SHP77 treated with DMSO at 0.1 percent for 48 hours (cell line): ENCODE data around the gene GINS2.

Experiments used
- DNase-seq: peaks from one replicate; lab custom pipeline; 2025; lab: John Stamatoyannopoulos, UW

The GINS2 gene

GRCh38 chr16:85667841-85668413, 20.8 kb downstream of the GINS2 start:
- no peak for DNase-seq

DNA sequence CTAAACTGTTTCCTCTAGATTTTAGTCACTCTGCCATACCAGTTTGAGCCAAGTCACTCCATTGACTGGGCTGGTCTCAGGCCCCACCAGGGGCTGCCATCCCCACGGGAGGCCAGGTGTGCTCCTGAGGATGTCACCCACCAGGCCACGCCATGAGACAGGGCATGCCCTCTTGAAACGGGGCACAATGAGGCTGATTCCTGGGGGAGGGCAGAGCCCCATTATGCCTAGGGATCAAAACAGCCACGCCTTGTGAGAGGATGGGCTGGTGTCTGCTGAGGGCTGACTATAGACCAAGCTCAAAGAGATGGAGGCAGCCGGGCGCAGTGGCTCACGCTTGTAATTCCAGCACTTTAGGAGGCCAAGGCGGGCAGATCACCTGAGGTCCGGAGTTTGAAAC, 21.5 kb downstream of the GINS2 start:
- DNase-seq: no peak

DNA sequence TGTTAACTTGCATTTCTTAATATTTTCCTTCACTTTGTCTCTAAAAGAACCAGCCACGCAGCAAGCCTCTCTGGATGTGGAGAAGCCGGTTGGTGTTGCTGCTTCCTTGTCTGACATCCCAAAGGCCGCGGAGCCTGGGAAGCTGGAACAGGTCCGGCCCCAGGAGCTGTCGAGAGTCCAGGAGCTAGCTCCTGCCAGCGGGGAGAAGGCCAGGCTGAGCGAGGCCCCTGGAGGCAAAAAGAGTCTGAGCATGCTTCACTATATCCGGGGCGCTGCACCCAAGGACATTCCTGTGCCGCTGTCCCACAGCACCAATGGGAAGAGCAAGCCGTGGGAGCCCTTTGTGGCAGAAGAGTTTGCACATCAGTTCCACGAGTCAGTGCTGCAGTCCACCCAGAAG, 22.8 kb downstream of the GINS2 start:
- no peak for DNase-seq

GRCh38 chr16:85665373-85665740, 23.4 kb downstream of the GINS2 start:
- no peak for DNase-seq

DNA sequence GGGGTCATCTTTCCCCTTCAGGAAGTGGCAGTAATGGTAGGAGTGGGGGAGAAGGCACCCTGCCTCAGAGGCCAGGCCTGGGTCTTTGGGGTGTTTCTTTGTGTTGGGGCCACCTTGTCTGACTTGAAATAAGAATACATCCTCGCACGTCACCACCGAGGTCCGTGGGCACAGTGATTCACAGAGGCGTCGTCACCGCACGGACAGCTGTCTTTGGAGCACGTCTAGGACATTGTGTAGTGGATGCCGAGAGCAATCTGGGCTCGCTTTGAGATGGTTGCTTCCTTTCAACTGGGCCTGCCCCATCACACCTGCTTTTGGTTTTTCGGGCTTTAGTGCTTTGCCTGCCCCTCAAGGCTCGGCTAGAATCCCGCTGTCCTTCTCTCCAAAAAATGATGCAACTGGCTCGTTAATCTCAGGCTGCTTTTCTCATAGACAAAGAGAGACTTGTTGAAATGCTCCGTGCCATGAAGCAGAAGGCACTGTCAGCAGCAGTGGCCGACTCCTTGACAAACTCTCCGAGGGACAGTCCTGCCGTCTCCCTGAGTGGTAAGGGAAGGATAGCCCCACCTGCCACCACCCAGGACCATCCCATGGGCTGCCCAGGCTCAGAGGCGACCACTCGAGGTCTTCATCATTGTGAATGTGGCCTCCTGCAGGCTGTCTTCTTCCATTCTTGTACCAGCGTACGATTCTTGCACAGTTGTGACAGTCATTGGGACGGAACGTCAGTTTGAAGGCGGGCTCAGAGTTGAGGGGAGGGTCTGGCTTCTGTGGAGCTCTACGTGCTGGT, 24.0 kb downstream of the GINS2 start:
- DNase-seq: no peak

- peak; percentile 76 for DNase-seq
Measured at GRCh38 chr16:85663891-85664321, 24.8 kb downstream of the GINS2 start.

GRCh38 chr16:85662976-85663830, 25.6 kb downstream of the GINS2 start:
- no peak for DNase-seq

DNA sequence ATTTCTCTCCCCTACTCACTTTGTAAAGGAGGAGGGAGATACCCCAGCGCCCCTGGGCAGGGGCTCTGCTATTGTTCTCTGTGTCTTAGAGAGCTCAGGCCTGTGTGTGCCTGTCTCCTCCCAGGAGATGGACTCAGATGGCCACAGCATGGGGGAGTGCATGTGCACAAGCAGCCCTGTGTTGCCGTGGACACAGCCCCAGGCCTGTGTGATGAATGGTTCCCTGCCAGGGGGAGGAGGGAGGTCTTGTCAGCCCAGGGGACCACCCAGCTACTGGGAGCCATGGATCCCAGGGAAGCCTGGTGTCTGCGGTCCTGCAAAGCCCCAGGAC, 26.3 kb downstream of the GINS2 start:
- DNase-seq: no peak

DNA sequence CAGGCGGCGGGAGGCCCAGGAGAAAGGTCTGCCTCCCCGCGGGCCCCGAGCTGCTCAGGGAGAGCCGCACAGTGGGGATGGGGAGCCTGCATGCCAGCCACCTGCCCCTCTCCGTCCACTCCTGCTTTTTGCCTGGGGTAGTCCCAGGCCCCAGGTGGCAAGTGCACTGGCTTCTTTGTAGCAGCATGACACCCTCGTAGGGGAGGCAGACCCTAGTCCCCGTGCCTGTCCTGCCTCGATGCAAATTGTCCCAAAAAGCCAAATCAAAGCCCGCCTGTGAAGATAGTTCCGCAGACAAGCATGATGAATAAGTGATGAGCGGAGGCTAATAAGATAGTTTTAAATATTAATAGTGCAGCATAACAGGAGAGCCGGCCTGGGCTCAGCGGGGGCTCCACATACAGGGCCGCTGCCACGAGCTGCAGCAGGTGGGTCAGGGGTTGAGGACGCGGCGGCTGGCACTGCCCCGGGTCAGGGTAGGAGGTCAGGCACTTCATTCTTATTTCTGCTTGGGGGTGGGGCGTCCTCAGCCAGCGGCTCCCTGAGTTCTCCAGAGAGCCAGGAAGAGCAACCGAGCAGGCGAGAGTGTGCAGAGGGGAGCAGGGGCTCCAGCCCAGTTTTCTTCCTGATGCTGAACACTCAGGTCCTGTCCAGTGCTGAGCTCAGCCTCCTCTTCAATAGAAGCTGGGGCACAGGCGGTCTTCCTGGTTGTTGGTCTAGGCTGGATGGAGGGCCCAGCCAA, 26.8 kb downstream of the GINS2 start:
- DNase-seq: no peak

DNA sequence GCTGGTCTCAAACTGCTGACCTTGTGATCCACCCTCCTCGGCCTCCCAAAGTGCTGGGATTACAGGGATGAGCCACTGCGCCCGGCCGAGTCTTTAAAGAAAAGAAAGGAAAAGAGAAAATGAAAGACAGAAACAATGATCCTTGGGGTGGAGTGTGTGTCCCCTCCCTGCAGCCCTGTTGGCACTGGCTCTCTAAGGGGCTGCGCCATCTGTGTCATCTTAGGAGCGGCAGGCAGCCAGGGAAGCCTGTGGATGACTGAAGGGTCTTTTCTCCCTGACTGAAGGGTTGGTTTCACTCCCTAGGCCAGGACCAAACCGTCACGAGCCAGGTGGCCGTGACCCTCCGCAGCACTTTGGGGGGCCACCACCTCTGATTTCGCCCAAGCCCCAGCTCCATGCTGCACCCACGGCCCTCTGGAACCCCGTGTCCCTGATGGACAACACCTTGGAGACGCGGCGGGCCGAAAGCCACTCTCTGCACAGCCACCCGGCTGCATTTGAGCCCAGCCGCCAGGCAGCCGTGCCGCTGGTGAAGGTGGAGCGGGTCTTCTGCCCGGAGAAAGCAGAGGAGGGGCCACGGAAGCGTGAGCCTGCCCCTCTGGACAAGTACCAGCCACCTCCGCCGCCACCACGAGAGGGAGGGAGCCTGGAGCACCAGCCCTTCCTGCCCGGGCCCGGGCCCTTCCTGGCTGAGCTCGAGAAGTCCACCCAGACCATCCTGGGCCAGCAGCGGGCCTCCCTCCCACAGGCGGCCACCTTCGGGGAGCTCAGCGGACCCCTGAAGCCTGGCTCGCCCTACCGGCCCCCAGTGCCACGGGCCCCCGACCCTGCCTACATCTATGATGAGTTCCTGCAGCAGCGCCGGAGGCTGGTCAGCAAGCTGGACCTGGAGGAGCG, 27.7 kb downstream of the GINS2 start:
- DNase-seq: no peak

DNA sequence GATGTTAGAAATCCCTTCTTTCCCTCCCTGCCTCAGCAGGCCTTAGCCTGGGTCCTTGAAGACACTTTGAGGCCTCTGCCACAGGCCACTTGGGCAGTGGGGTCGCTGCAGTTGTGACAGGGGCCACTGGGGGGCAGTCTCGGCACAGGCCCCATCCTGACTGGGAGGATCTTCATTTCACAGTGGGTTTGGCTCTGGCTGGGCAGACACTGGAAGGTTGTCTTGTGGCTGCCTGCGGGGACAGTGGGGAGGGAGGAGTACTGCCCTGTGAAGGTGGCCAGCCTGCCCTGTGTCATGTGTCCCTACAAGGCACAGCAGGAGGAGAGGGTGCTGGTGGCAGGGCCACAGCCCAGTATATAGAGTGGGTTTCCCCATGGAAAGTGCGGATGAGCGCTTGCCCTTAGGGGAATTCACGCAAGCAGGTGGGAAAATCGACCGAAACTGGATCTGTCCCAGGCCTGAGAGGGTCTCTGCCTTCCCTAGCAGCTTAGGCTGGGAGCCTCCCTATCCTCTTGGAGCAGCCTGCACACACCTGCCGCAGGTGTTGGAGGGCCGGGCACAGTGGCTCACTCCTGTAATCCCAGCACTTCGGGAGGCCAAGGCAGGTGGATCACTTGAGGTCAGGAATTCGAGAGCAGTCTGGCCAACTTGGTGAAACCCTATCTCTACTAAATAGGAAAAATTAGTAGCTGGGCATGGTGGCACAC, 28.8 kb downstream of the GINS2 start:
- peak; percentile 56 for DNase-seq

DNA sequence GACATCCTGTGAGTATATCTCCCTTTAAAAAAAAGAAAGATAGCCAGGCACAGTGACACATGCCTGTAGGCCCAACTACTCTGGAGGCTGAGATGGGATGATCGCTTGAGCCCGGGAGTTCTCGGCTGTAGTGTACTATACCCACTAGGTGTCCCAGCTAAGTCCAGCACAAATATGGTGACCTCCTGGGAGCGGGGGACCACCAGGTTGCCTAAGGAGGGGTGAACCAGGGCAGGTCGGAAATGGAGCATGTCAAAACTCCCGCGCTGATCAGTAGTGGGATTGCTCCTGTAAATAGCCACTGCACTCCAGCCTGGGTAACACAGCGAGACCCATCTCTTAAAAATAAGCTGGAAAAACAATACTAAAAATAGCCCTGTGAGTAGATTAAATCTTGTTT, 29.4 kb downstream of the GINS2 start:
- DNase-seq: no peak

DNA sequence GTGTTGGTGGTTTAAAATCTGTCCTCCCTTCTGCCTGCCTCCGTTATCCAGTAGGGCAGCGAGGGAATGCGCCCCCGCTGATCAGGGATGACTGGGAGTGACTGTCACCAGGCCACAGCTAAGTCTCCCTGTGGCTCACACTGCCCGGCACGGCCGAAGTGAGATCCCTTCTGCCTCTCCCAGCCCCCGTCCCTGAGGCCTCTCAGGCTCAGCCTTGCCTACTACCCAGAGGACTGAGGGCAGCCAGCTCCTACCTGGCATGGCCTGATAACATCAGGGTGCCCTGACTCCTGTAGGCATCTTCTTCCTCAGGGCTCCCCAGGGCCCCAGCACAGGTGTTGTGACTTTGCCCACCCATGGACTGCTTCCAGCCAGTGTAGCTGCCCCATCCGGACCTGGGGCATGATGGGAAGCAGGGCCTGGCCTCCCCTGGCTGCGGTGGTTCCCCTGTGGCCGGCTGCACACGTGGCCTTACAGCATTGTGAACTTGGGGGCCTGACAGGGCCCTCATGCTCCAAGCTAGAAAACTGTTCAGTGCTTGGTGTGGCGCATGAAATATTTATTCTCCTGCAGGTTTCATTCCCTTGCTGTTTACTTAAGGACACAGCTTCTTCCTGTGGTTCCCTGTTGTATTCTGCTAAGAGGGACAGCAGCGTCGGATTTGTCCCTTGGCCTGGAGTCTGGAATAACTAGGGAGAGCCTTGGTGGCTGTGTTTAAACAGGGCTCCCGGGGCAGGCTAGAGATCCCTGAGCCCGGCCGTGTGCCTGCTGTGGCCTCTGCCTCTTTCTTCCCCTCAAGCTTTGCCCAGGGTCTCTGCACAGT, 30.0 kb downstream of the GINS2 start:
- no peak for DNase-seq

GRCh38 chr16:85657996-85658395, 30.8 kb downstream of the GINS2 start:
- no peak for DNase-seq

DNA sequence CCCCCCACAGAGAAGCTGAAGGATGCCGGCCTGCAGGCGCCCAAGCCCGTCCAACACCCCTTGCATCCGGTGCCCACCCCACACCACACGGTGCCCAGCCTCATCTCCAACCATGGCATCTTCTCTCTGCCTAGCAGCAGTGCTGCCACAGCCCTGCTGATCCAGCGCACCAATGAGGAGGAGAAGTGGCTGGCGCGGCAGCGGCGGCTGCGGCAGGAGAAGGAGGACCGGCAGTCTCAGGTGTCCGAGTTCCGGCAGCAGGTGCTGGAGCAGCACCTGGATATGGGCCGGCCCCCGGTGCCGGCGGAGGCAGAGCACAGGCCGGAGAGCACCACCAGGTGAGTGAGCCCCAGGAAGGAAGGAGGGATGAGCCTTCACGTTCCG, 31.5 kb downstream of the GINS2 start:
- DNase-seq: no peak

- DNase-seq: no peak
Measured at GRCh38 chr16:85656351-85657266, 32.1 kb downstream of the GINS2 start.

DNA sequence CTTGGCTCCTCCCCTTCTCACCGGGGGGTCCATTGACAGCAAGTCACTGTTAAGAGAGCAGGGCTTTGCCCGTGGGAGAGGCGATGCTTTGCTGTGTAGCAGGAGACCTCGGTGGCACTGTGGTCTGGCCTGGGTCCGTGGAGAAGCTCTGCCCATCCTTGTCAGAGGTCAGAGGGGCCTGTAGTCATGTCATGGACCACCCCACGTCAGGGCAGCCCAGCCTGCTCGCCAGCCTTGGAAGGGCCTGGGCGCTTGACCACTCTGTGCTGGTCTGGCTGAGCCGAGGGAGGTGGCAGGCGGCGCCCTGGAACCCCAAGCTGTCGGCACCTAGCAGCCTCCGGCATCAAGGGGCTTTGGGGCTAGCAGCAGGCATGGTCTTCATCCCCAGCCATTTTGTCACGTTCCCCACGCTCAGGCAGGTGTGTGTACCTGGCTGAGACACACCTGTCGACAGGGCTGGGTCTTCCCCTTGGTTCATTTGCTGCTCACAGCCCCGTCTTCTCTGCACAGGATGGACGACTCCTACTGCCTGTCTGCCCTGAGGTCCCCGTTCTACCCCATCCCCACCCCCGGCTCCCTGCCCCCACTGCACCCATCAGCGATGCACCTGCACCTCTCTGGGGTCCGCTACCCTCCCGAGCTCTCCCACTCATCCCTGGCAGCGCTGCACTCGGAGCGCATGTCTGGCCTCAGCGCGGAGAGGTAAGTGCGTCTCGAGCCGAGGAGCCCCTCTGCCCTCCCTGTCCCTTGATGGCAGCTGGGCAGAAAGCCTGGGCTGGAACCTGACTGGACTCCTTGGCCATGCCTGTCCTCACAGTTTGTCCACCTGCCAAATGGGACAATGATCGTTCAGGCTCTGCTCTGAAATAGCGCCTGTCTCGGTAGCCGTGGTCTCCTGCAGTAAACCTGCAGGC, 33.3 kb downstream of the GINS2 start:
- no peak for DNase-seq
